Activated CD4-positive, CD25-positive, alpha-beta regulatory T cell treated with anti-CD3 and anti-CD28 coated beads, Interleukin-2, amount 50 U/mL, for 72 hours (primary cell): ENCODE data around the gene CCDC97.

Source experiments
- DNase-seq: peaks from one replicate; pipeline ENCODE4 v3.0.0; 2021

CCDC97 gene

DNA sequence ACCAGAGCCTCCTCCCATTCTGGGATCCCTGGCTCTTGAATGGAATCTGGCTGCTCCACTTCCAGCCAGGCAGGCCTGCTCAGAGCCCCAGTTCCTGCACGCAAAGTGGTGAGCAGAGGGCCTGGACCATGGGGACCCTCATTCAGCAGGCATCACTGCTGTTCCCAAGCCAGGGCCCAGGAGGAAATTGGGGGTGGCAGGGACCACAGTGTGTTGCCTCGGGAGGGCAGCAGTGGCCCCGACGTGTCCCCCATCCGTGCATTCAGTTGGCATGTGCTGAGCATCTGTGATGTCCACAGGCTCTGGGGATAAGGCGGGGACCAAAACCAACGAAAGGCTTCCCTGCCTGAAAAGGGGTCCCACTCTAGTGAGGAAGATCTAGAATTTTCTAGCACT lies 11.2 kb downstream of the CCDC97 start:
- no peak for DNase-seq

DNA sequence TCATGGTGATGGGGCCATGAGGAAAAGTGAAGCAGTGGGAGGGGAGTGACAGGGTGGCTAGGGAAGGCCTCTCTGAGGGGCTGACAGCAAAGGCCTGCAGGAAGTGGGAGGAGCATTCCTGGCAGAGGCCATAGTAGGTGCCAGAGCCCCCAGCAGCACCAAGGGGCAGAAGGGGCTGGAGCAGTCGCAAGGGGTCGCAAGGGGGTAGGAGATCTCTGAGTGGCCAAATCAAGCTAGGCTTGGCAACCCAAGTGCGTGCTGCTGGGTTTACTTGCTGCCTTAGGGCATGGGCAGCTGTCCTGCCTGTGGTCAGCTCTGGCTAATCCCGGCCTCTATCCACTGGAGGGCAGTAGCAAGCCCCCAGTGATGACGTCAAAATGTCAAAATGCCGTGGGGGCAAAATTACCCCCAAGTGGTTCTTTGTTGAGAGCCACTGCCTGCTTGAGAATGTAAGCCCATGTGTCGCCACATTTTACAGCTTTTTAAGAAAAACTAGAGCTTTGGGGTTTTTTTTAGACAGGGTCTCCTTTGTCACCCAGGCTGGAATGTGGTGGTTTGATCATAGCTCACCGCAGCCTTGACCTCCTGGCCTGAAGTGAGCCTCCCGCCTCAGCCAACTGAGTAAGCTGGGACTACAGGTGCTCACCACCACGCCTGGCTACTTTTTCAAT lies 11.8 kb downstream of the CCDC97 start:
- no peak for DNase-seq

DNA sequence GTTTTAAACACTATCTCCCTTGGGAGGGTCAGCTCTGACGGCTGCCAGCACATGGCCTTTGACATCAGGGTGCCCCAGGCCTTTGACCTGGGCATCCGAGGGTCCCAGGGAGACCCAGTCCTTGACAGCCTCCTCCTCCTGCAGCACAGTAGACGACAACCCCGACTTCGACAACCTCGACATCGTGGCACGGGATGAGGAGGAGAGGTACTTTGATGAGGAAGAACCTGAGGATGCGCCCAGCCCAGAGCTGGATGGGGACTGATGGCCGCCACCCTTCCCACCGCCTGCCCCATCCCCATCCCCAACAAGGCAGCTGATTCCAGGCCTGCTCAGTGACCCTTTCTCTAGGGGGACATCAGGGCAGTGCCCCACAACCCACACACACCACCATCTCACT lies 12.5 kb downstream of the CCDC97 start:
- no peak for DNase-seq

DNA sequence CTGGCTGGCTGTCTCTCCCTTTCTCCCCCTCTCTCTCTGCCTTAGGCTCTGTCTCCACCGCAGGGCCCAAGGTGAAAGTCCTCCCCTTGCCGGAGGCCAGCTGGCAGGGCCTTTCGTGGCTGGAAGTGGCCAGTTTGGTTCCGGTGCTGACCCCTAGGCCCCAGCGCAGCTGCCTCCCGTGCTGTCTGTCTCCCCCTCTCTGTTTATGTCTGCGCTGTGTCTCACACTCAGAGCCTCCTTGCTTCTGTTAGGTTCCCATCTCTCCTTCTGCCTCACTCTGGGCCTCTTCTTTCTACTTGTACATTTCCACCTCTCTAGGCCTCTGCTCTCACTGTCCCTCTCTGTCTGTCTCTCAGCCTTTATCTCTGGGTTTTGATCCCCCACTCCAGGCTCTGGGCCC lies 13.1 kb downstream of the CCDC97 start:
- DNase-seq = no peak

DNA sequence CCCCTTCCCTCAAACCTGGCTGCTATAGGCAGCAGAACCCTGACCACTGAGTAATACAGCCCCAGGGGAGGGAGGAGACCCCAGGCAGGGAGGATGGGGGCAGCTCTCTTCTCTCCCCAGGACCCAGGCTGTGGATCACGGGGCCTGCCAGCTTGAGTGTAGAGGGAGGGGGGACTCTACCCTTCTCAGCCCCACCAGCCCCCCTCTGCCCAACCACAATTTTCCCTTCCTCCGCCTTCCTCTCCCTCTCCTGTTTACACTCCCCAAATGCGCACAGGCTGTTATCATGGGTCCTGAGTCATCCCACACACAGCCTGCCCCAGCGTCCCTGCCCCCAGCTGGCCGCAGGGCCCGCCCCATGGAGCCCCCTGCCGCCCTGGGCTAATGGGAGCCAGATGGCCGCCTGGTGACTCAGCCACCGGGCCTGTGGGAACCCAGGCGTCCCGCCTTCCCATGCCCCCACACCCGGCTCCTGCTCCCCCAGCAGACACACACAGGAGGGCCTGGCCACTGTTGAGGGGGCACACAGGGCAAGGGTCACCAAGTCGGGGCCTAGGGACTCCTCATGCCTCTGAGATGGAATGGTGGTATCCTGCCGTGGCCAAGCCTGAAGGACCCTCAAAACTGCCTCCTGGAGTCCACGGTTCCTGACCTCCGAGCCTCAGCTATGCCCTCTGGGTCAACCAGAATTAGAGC lies 13.6 kb downstream of the CCDC97 start:
- no peak for DNase-seq

DNA sequence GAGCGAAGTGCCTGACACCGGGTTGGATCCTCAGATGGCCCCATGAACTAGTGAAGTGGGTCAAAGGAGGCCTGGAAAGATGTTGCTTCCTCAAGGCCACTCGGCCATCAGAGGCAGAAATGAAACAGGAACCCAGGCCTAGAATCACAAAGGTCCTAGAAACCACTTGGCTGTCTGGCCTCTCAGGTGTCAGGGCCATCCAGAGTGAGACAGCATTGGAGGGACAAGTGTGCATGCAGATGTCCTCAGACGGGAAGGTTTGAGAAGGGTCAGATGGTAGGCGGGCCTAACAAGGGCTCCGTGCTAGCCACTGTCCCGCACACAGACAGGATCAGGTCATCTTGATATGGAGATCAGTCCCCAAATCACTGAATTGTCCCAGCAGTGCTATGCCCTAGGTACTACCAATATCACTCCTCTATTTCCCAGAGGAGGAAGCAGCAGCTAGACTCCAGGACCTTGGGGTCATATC lies 14.3 kb downstream of the CCDC97 start:
- DNase-seq = no peak

DNA sequence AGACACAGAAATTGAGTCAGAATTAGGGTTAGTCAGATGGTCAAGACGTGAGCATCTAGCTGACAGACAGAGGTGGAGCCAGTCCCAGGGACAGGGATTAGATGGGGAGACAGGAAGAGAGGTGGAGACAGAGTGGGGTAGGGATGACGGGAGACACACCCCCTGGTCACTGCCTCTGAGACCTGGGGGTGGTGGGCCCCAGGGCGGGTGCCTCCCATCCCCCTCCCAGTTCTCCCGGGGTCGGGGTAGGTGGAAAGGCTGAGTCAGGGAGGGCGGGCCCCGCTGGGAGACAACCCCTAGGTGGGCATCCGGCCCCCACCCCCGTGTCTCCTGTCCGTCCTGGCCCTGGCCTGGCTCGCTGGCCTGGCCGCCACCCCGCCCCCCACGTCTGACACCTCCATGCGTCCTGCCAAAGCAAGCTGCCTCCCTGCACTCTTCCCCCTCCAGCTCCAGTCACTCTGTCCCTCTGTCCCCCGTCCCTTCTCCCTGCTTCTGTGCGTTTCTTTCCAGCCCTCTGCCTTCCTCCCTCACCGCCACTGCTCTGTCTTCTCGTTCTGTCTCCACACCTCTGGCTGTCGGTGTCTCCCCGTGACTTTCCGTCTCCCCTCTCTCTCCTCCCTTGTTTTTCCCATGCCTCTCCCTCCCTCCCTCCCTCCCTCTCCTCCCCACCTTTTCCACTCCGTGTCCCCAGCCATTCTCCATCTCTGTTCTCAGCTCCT lies 15.1 kb downstream of the CCDC97 start:
- DNase-seq = no peak

DNA sequence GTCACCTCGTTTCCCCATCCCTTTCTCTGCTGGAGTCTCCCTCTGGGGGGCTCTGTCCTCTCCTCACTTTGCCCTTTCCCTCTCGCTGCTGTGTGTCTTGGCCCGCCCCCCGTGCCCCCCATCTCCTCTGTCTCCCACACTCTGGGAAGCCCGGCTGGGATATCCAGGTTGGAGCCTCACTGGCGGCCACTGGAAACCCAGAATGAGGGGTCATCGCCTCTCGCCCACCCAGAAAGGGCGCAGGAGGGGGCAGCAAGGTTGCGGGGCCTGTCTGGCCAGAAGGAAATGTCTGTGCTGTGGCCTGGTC lies 15.6 kb downstream of the CCDC97 start:
- DNase-seq = no peak

DNA sequence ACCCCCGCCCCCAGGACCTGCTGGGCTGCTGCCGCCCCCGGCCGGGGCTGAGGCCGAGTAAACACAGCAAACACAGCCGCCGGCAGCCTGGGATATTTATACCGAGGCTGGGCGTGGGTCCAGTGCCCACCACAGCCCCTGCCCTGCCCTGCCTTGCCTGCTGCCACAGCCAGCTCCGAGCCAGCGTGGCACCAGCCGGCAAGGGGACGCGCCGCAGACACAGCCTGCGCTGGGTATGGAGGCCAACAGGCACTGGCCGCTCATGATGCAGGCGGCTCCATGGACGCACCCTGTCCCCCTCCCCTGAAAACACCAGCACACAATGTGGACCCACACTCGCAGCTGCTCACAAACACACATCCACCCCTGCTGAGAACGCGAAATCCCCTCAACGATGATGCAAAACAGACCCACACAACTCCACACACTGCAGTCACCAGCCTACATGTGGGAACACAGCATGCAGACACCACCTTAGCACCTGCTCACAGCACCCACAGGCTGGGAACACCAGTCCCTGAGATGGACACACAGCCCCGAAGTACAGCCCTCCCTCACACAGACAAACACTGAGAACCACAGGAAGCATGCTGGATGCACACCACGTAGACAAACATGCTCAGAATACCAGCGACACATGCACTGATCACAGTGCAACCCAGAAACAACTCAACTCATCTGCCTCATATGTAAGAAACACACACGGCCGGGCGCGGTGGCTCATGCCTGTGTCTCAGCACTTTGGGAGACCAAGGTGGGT lies 16.2 kb downstream of the CCDC97 start:
- no peak for DNase-seq

DNA sequence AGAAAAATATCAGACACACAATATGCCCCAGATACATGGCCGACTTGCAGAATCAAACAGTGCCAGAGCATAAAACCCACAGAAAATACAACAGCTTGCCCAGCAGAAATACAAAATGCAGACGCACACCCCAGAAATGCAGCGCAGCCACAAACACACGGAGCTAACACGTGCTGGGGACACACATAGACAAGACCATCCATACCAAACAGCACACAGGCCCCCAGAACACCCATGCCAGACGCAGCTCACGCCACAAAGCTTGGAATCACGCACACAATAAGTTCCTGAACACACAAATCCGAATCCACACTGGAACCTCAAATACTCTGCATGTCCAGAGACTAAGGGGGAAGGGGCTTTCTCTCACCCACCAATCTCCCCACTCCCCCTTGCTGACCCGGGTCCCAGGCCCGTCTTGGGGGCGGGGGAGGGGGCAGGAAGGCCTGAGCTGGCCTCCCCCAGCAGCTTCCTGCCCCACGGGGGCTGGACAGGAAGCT lies 17.2 kb downstream of the CCDC97 start:
- DNase-seq = no peak

DNA sequence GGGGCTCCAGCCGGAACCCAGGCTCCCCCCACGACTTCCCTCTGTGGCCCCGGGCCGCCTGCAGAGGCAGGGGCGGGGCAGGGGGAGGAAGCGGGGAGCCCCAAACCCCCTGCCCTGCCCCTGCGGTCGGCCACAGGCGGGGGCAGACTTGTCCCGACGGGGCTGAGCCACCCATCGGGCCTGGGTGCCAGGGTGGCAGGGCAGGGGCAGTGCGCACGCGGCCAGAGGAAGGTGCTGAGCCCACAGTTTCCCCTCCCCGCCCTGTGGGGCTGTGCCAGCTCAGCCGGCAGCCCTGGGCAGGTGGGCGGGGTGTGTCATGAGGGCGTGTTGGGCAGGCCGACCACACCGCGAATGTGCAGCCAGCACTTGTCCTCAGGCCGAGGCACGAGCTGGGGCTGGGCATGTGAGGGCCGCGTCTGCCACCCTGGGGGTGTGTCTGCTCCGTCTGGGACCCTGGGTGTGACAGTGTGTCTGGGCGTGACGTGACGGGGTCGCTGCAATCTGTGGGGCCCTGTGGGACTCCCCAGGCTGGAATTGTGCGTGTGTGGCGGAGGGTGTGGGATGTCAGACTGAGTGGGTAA lies 17.7 kb downstream of the CCDC97 start:
- peak; percentile 90 for DNase-seq

DNA sequence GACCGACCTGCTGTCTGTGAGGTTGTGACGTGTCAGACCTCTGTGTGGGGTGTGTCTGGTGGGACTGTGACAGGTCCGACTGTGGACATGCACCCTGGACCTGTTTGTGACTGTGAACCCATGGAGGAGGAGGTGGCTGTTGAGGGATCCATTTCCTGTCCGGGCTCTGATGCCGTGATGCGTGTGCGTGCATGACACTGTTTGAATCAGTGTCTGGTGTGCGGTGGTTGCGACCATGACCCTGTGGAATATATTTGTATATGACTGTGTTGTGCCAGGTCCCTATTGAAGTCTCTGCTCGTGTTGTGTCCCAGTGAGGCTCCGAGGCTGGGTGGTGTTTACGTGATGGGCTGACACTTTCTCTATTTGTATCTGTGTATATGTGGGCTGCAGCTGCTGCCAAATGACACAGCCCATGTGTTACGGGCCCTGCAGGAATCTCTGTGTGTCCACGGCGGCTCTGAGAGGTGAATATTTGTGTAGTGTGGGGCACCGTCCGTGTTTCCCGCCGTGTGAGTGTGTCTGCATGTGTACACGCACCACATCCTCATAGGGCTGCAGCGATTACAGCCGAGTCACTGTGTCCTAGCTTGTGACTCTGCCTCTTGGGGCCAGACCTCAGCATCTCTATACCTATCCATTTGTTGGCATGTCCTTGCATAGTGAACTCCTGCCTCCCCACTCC lies 18.3 kb downstream of the CCDC97 start:
- DNase-seq = no peak

DNA sequence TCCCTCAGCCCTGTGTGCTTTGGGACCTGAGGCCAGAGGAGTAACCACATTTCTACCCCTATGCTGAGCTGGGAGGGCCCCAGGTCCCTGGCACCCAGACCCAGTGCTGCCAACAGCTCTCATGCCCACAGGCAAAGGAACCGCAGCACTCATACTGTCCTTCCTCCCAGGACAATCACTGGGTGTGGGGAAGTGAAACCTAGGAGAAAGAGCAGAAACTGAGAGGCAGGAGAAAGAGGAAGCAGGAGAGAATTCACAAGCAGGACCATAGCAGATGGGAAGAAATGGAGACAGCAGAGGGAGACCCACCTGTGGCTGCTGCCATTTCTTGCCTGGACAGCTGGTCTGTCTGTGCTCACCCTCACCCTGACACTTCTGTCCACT lies 18.9 kb downstream of the CCDC97 start:
- DNase-seq = no peak

DNA sequence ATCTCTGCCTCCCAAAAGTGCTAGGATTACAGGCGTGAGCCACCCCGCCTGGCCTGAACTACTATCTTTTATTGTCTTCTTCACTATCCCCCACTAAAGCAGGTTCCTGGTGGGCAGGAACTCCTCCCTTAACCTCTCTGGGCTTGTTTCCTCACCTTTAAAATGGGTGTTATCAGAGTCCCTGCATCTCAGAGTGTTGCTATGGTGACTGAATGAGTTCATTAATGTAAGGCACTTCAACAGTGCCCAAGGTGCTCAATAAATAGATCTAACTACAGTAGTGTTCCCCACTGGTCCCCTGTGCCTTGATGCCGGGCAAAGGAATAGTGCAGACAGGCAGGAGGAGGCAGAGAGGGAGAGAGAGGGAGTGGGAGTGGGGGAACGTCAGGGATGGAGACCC lies 20.5 kb downstream of the CCDC97 start:
- DNase-seq = no peak

DNA sequence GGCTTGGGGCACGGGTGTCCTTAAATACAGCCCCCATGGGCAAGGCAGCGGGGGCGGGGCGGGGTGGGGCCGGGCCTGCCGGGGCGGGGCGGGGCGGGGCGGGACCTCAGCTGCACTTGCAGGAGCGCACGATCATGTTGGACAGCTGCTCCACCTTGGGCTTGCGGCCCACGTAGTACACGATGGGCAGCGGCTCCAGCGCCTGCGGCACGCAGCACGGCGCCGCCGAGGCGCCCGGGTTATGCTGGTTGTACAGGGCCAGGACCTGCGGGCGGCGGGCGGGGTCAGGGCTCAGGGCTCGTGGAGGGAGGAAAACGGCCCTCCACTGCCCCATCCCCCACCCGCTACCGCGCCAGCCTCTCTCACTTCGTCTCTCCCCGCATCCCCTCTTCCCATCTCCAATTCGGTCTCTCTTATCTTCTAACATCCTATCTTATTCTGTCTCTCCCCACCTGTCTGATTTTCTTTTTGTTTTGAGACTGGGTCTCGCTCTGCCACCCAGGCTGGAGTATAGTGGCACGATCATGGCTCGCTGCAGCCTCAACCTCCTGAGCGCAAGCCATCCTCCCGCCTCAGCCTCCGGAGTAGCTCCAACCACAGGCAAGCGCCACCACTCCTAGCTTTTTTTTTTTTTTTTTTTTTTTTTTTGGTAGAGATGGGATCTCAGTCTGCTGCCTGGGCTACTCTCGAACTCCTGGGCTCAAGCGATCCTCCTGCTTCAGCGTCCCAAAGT lies 21.1 kb downstream of the CCDC97 start:
- DNase-seq = no peak

DNA sequence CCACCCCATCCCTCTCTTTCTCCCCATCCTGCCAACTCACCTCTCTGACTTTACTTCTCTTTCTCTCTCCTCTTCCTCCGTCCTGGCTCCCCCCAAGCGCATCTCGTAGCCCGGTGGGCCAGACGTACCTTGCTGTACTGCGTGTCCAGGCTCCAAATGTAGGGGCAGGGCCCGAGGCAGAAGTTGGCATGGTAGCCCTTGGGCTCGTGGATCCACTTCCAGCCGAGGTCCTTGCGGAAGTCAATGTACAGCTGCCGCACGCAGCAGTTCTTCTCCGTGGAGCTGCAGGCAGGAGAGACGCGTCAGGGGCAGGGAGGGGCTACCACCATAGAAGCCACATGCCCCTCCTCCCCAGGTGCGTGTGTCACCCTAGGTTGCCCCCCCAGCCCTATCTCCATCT lies 22.0 kb downstream of the CCDC97 start:
- DNase-seq = no peak

DNA sequence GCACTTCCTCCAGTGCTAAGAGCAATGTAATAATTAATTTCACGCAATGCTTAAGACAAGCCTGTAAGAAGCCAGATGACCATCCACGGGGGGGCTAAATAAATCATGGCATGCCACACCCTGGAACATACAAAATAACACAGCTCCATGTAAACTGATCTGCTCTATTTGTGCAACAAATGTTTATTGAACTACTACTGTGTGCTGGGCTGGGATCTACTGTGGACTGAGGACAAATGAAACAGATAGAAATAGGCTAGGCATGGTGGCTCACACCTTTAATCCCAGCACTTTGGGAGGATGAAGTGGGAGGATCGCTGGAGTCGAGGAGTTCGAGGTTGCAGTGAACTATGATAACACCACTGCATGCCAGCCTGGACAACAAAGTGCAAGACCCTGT lies 22.5 kb downstream of the CCDC97 start:
- no peak for DNase-seq

DNA sequence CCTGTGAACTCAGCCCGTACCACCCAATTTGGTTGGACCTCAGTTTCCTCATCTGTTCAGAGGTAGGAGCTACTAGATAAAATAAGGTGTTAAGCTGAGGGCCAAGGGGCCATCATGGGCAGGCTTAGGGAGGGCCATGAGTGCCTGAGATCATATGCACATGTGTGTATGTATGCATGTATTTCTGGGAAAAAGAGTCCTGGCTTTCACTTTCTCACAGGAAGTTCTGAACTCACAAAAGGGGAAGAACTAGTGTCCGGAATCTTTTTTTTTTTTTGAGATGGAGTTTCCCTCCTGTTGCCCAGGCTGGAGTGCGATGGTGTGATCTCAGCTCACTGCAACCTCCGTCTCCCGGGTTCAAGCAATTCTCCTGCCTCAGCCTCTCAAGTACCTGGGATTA lies 24.8 kb downstream of the CCDC97 start:
- DNase-seq = no peak

DNA sequence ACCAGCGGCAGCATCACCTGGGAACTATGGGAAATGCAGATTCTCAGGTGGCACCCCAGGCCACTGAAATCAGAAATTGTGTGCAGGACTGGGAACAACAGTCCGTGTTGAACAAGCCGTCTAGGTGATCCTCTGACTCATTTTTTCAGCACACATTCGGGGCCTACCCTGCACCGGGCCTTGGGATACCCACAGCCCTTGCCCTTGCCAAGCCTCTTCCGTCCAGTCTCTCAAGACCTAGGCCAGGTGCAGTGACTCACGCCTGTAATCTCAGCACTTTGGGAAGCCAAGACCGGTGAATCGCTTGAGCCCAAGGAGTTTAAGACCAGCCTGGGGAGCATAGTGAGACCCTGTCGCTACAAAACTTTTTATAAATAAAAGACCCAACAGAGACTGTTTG lies 25.5 kb downstream of the CCDC97 start:
- no peak for DNase-seq

DNA sequence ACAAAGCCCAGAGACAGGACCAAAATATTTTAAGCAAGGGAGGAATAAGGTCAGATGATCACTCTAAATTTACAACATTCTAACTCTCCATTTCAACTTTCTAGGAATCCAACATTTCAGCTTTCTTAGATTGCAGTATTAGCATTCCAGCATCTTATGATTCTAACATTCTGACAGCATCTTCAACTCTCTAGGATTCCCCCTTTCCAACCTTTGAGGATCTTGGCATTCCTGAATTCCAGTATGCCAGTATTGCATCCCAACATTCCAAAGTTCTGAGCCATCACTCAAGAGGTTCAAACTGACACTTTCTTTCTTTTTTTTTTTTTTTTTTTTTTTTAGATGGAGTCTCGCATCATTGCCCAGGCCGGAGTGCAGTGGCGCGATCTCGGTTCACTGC lies 30.0 kb downstream of the CCDC97 start:
- no peak for DNase-seq

DNA sequence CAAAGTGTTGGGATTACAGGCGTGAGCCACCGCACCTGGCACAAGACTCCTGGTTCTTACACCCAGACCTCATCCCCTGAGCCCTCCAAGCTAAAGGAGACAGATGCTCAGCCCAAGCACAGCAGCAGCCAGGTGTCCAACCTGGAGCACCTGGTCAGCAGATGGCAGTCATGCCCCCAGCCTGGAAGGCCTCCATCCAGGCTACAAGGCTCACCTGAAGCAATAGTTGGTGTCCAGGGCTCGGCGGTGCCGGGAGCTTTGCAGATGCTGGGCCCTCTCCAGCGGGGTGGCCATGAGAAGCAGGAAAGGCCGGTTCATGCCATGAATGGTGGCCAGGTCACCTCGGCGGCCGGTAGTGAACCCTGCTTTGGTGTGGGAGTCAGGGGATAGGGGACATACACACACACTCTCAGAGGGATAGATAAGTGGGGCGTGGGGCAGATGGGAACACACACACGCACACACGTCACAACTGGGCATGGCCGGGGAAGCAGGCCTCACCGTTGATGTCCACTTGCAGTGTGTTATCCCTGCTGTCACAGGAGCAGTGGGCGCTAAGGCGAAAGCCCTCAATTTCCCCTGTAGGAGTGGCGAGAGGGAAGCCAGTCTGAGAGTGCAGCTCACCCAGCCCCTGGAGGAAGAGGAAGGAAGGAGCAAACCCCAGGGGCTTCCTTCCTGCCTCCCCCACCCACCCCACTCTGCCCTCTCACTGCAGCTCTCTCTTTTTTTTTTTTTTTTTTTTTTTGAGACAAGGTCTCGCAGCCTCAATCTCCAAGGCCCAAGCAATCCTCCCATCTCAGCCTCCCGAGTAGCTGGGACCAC lies 31.9 kb downstream of the CCDC97 start:
- DNase-seq = no peak
